HEK293 (cell line): ENCODE results near the gene PI4KA.
"Not testable (repeated sequence)": the region's sequence is repeated elsewhere in the genome, so short reads cannot be mapped to it uniquely, and the experiment has no call there.

Experiments used
- CTCF ChIP-seq: fragments of 450-650 bp; formaldehyde crosslinking; IDR thresholded peaks from 2 replicates; pipeline ENCODE4 v1.5.1; 2016; ENCODE audit warnings: missing biosample characterization, missing genetic modification characterization
- OVOL3 ChIP-seq: fragments of 450-650 bp; formaldehyde crosslinking; IDR thresholded peaks from 2 replicates; pipeline ENCODE4 v1.5.1; 2016; ENCODE audit warnings: missing biosample characterization, missing genetic modification characterization
- PRDM1 ChIP-seq: fragments of 450-650 bp; formaldehyde crosslinking; IDR thresholded peaks from 2 replicates; pipeline ENCODE4; 2016; ENCODE audit warnings: missing biosample characterization, missing genetic modification characterization
- REPIN1 ChIP-seq: fragments of 450-650 bp; formaldehyde crosslinking; IDR thresholded peaks from 2 replicates; pipeline ENCODE4 v1.5.1; 2017; ENCODE audit warnings: missing biosample characterization, missing genetic modification characterization, low read depth
- ZNF292 ChIP-seq: fragments of 450-650 bp; formaldehyde crosslinking; IDR thresholded peaks from 2 replicates; pipeline ENCODE4 v1.5.1; 2016; ENCODE audit warnings: low read depth, missing biosample characterization, missing genetic modification characterization, borderline replicate concordance
- ZNF791 ChIP-seq: fragments of 450-650 bp; formaldehyde crosslinking; IDR thresholded peaks from 2 replicates; pipeline ENCODE4 v1.5.1; 2016; ENCODE audit warnings: missing biosample characterization, missing genetic modification characterization

DNA sequence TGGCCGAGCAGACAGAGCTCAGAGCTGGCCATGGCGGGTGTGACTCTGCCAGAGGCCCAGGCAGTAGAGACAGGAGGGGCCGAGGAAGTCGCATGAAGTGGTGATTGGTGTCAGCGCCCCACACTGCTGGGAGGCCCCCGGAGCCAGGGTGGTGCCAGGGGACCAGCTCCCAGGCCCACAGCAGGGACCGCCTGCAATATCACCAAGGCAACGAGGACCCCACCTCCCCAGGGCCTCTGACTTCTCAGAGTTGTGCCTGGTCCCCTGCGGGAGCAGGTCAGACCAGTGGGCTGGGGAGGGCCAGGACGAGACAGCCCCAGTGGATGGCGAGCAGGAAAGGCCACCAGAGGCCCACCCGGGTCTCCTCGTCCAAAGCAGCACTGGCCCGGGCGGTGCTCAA, 189.1 kb downstream of the PI4KA start:
- not testable (repeated sequence) for TF ChIP-seq CTCF, ZNF791, PRDM1, OVOL3, REPIN1, ZNF292 (tag by site-specific recombination)
